Breast epithelium (tissue), 3 donors: Measurements from ENCODE around the gene MRPL39.

Experiments used
- POLR2A ChIP-seq: fragments of 450-650 bp; IDR thresholded peaks from one replicate; pipeline ENCODE4 v1.6.1; 2016; ENCODE audit warnings: antibody characterized with exemption, mild to moderate bottlenecking, moderate library complexity
- POLR2AphosphoS5 ChIP-seq, 3 donors: sonication (generic); formaldehyde crosslinking; IDR thresholded peaks; one replicate each; pipeline ENCODE4 v1.6.1; 2017; ENCODE audit warnings: antibody characterized with exemption in 3 of 3
- TF ChIP-seq, protein P1 (sequence below), 3 donors: fragments of 450-650 bp; IDR thresholded peaks; one replicate each; pipeline ENCODE4 v1.5.1; 2016 to 2017; ENCODE audit warnings: antibody characterized with exemption in 3 of 3, mild to moderate bottlenecking in 3 of 3, moderate library complexity in 3 of 3

DNA sequence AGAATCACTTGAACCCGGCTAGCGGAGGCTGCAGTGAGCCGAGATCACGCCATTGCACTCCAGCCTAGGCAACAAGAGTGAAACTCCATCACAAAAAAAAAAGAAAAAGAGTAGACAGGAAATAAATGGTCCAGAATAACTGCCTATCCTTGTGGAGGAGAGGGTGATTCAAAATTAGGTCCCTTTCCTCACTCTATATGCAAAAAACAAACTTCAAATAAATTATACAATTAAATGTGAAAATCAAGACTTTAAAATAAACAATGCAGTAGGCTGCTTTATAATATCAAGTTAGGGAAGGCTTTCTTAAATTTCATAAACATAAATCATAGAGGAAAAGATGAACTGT is 26.4 kb downstream of the MRPL39 start:
- no peak for TF ChIP-seq POLR2A
- TF ChIP-seq, protein P1, sequence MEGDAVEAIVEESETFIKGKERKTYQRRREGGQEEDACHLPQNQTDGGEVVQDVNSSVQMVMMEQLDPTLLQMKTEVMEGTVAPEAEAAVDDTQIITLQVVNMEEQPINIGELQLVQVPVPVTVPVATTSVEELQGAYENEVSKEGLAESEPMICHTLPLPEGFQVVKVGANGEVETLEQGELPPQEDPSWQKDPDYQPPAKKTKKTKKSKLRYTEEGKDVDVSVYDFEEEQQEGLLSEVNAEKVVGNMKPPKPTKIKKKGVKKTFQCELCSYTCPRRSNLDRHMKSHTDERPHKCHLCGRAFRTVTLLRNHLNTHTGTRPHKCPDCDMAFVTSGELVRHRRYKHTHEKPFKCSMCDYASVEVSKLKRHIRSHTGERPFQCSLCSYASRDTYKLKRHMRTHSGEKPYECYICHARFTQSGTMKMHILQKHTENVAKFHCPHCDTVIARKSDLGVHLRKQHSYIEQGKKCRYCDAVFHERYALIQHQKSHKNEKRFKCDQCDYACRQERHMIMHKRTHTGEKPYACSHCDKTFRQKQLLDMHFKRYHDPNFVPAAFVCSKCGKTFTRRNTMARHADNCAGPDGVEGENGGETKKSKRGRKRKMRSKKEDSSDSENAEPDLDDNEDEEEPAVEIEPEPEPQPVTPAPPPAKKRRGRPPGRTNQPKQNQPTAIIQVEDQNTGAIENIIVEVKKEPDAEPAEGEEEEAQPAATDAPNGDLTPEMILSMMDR (IDR thresholded peaks at IDR 0.05) = no peak
- TF ChIP-seq POLR2AphosphoS5 (IDR thresholded peaks at IDR 0.05) = no peak
